Duodenal mucosa (tissue), 2 donors: ENCODE data around the gene TTC31.

Experiments used
- H3K27ac ChIP-seq: one replicate; pipeline ENCODE4 v1.7.0; 2013; ENCODE audit warnings: low read depth, low read length
- H3K27me3 ChIP-seq, 2 donors: one replicate each; pipeline ENCODE4 v1.7.0; 2013; ENCODE audit warnings: low read length in 2 of 2, control low read depth in 1 of 2; ENCODE audit not compliant: insufficient read depth in 2 of 2, control insufficient read depth in 1 of 2
- H3K36me3 ChIP-seq, 2 donors: one replicate each; pipeline ENCODE4 v1.7.0; 2013; ENCODE audit warnings: low read length in 2 of 2, control low read depth in 1 of 2; ENCODE audit not compliant: insufficient read depth in 2 of 2, control insufficient read depth in 1 of 2
- H3K4me1 ChIP-seq, 2 donors: one replicate each; pipeline ENCODE4 v1.7.0; 2013; ENCODE audit warnings: low read length in 2 of 2, control low read depth in 1 of 2; ENCODE audit not compliant: insufficient read depth in 2 of 2, control insufficient read depth in 1 of 2
- H3K4me3 ChIP-seq, 2 donors: one replicate each; pipeline ENCODE4 v1.7.0; 2013; ENCODE audit warnings: low read length in 2 of 2, low read depth in 1 of 2
- H3K9ac ChIP-seq, 2 donors: one replicate each; pipeline ENCODE4 v1.7.0; 2013; ENCODE audit warnings: low read length in 2 of 2, low read depth in 1 of 2
- H3K9me3 ChIP-seq, 2 donors: one replicate each; pipeline ENCODE4 v1.7.0; 2013; ENCODE audit warnings: low read length in 2 of 2, control low read depth in 1 of 2; ENCODE audit not compliant: control insufficient read depth in 1 of 2

Gene TTC31

GRCh38 chr2:74535440-74535965 lies 52.6 kb downstream of the TTC31 start:
- Histone ChIP-seq H3K4me3 (no peak overlapping the region), H3K9ac (no peak overlapping the region), H3K9me3 (no peaks in the 10 kb centered on the region), H3K4me1 (peaks cover 12 to 17% of the 10 kb centered on the region in 2 donors), H3K27ac (no peak overlapping the region), H3K36me3 (peaks cover 0 to 20% of the 10 kb centered on the region in 2 donors), H3K27me3 (peaks cover 0 to 3% of the 10 kb centered on the region in 2 donors)

GRCh38 chr2:74536166-74536950 lies 53.5 kb downstream of the TTC31 start:
- peaks cover 0 to 3% of the 10 kb centered on the region in 2 donors for H3K27me3 ChIP-seq
- no peak overlapping the region for H3K9ac ChIP-seq
- peaks cover 0 to 20% of the 10 kb centered on the region in 2 donors for H3K36me3 ChIP-seq
- peaks cover 4 to 8% of the 10 kb centered on the region in 2 donors for H3K4me1 ChIP-seq
- H3K9me3 ChIP-seq, result no peaks in the 10 kb centered on the region
- H3K4me3 ChIP-seq, result no peak overlapping the region
- no peak overlapping the region for H3K27ac ChIP-seq

- H3K27me3 ChIP-seq, result peaks cover 0 to 3% of the 10 kb centered on the region in 2 donors
- H3K36me3 ChIP-seq, result peaks cover 0 to 20% of the 10 kb centered on the region in 2 donors
- no peaks in the 10 kb centered on the region for H3K9me3 ChIP-seq
- no peak overlapping the region for H3K4me3 ChIP-seq
- no peak overlapping the region for H3K9ac ChIP-seq
- H3K4me1 ChIP-seq, result peaks cover 0 to under 1% of the 10 kb centered on the region in 2 donors
- no peak overlapping the region for H3K27ac ChIP-seq
Measured at GRCh38 chr2:74537140-74537539, 54.3 kb downstream of the TTC31 start.

- Histone ChIP-seq H3K4me1 (no peaks in the 10 kb centered on the region), H3K9ac (no peak overlapping the region), H3K27me3 (peaks cover 0 to 3% of the 10 kb centered on the region in 2 donors), H3K9me3 (no peaks in the 10 kb centered on the region), H3K4me3 (no peak overlapping the region), H3K27ac (no peak overlapping the region), H3K36me3 (peaks cover 0 to 4% of the 10 kb centered on the region in 2 donors)
Measured at GRCh38 chr2:74538881-74539339, 56.0 kb downstream of the TTC31 start.

- H3K9ac ChIP-seq, result no peak overlapping the region
- H3K4me1 ChIP-seq, result no peaks in the 10 kb centered on the region
- no peak overlapping the region for H3K27ac ChIP-seq
- H3K9me3 ChIP-seq, result no peaks in the 10 kb centered on the region
- H3K4me3 ChIP-seq, result no peak overlapping the region
- peaks cover 0 to 3% of the 10 kb centered on the region in 2 donors for H3K27me3 ChIP-seq
- no peaks in the 10 kb centered on the region for H3K36me3 ChIP-seq
Measured at GRCh38 chr2:74540291-74540690, 57.4 kb downstream of the TTC31 start.

GRCh38 chr2:74542978-74543377 lies 60.1 kb downstream of the TTC31 start:
- Histone ChIP-seq H3K9me3 (no peaks in the 10 kb centered on the region), H3K27ac (no peak overlapping the region), H3K9ac (no peak overlapping the region), H3K4me3 (no peak overlapping the region), H3K27me3 (peaks cover 0 to 3% of the 10 kb centered on the region in 2 donors), H3K4me1 (no peaks in the 10 kb centered on the region), H3K36me3 (no peaks in the 10 kb centered on the region)
